Measurements from ENCODE around the gene ANKRD34A. TPM values are rescaled to one million over a fixed set of nuclear protein-coding genes. Genes with fewer than 3 reads are reported as not detected.

Gene ANKRD34A
- total RNA-seq, 1 donor from 2014 or later = 0.56 TPM

DNA sequence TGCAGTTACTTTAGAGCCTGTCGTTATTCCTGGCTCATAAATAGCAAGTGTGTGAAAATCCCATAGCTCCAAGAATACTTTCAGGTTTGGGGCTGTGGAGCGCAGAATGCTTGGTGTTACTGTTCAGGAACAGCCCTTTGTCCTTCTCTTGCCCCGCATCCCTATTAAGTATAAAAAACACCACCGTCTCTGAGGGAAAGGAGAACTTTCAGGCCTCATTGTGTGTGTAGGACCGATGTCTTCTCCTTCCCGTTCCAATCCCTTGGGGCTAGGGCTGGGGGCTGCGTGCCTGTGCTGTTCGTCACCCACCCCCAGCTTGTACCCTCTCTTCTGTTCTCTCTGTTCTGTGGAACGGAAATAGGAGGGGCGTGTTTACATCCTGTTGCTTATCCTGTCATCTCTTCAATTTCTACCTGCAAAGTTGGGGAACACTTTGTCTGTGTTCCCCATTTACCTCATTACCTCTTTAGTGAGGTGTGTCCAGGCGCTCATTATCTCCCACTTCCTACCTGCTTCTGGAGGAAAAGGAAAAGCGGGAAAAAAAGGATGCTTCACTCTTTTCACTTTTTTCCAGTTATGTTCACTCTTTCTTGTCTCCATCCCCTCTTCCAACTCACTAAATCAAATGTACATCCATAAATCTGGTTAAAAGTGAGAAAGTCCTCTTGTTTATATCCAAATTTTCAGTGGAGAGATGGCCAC is 32.8 kb upstream of the ANKRD34A start:
- Mint-ChIP-seq H3K36me3 (ENCODE audit: low read depth, unreplicated experiment) (peaks cover 39% of the 10 kb centered on the region), H3K9me3 (ENCODE audit: unreplicated experiment) (no peaks in the 10 kb centered on the region), H3K27me3 (ENCODE audit: unreplicated experiment) (peaks cover 5% of the 10 kb centered on the region), H3K27ac (ENCODE audit: unreplicated experiment) (peak overlapping the region; percentile 98), H3K4me1 (ENCODE audit: unreplicated experiment) (peaks cover 50% of the 10 kb centered on the region), H3K4me3 (ENCODE audit: unreplicated experiment) (peak overlapping the region; percentile 100)
- TF ChIP-seq, protein P1, sequence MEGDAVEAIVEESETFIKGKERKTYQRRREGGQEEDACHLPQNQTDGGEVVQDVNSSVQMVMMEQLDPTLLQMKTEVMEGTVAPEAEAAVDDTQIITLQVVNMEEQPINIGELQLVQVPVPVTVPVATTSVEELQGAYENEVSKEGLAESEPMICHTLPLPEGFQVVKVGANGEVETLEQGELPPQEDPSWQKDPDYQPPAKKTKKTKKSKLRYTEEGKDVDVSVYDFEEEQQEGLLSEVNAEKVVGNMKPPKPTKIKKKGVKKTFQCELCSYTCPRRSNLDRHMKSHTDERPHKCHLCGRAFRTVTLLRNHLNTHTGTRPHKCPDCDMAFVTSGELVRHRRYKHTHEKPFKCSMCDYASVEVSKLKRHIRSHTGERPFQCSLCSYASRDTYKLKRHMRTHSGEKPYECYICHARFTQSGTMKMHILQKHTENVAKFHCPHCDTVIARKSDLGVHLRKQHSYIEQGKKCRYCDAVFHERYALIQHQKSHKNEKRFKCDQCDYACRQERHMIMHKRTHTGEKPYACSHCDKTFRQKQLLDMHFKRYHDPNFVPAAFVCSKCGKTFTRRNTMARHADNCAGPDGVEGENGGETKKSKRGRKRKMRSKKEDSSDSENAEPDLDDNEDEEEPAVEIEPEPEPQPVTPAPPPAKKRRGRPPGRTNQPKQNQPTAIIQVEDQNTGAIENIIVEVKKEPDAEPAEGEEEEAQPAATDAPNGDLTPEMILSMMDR (IDR thresholded peaks at IDR 0.05; ENCODE audit: unreplicated experiment) = no peak
- no peak for DNase-seq (ENCODE audit: low spot score)

DNA sequence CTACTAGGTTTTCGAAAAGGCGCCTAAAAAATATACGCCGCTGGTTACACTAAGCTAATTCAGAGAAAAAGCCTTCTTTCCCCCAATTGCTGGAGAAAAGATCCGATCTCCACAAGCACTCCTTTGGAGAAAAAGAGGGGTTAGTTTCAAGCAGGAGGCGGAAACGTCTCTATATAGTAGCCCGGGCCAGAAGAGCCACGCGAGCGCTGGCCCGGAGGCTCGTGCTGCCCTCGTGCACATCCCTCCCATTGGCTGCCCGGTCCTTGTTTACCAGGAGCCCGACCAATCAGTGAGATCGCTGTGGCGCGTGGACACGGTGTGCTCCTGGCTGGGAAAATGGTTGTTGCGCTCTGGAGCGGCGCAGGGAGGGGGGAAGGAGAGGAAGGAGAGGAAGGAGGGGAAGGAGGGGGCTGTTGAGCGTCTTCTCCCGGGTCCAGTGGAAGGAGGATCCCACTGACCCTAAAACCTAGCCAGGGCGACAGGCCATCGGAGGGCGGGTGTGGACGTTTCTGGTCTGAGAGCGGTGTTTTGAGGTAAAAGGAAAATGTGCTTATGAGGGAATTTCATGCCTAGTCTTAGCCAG is 32.1 kb upstream of the ANKRD34A start, which contains the start of gene TXNIP:
TXNIP (minus strand) TSS at position 147 of the 583 bp plus-strand sequence. CDS start 313 bp downstream, outside the sequence.
- peak; percentile 93 for DNase-seq (ENCODE audit: low spot score)
- Mint-ChIP-seq H3K4me3 (ENCODE audit: unreplicated experiment) (peak within 1 kb of the TSS; percentile 100), H3K9me3 (ENCODE audit: unreplicated experiment) (no peaks in the 10 kb centered on the region), H3K27ac (ENCODE audit: unreplicated experiment) (peak within 1 kb of the TSS; percentile 98), H3K4me1 (ENCODE audit: unreplicated experiment) (peaks cover 55% of the 10 kb centered on the region), H3K36me3 (ENCODE audit: low read depth, unreplicated experiment) (peaks cover 42% of the 10 kb centered on the region), H3K27me3 (ENCODE audit: unreplicated experiment) (peaks cover 5% of the 10 kb centered on the region)
- TF ChIP-seq, protein P1 (IDR thresholded peaks at IDR 0.05; ENCODE audit: unreplicated experiment) = no peak

DNA sequence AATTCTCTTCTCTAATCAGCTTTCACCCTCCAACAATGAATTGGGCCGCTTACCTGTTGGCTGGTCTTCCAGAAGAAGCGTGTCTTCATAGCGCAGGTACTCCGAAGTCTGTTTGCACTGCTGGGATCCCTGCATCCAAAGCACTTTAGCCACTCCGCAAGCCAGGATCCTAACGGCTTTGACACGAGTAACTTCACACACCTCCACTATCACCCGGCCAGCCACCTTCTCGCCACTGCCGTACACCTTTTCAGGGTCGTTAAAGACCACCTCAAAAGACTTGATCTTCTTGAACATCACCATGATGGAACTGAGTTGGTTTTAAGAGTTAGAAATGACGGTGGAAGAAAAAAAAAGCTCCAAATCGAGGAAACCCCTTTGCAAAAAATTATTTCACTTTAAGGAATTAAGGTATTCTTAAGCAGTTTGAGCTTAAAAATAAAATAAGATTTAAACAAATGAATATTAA is 31.6 kb upstream of the ANKRD34A start:
- H3K4me1 Mint-ChIP-seq (ENCODE audit: unreplicated experiment) = peaks cover 55% of the 10 kb centered on the region
- H3K4me3 Mint-ChIP-seq (ENCODE audit: unreplicated experiment) = peak overlapping the region; percentile 100
- TF ChIP-seq, protein P1 (IDR thresholded peaks at IDR 0.05; ENCODE audit: unreplicated experiment) = no peak
- no peak for DNase-seq (ENCODE audit: low spot score)
- peaks cover 42% of the 10 kb centered on the region for H3K36me3 Mint-ChIP-seq (ENCODE audit: low read depth, unreplicated experiment)
- peaks cover 5% of the 10 kb centered on the region for H3K27me3 Mint-ChIP-seq (ENCODE audit: unreplicated experiment)
- H3K27ac Mint-ChIP-seq (ENCODE audit: unreplicated experiment) = peak overlapping the region; percentile 98
- no peaks in the 10 kb centered on the region for H3K9me3 Mint-ChIP-seq (ENCODE audit: unreplicated experiment)

DNA sequence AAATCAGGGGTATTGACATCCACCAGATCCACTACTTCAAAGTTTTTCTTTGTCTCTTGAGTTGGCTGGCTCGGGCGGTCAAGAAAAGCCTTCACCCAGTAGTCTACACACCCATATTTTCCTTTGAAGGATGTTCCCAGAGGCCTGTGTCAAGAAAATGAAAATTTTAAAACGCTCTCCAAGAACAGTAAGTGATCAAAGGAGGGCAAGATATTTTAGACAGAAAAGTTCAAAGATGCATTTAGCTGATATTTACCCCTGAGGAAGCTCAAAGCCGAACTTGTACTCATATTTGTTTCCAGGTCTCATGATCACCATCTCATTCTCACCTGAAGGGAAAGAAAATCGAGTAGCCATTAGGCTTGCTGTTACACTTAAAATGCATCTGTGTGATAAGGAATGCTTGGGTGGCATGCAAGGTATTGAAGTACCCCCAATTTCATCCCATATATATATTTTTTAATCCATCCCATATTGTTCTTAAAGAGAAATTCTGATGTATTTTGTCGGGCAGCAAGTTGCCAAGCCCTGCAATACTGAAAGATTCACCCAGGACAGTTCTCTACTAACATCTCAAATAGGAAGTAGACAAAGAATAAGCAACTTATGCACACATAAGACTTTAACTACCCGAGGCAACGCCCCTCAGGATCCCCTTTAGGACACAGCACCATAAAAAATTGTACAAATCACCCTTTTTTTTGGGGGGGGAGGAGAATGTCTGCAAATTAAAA is 30.9 kb upstream of the ANKRD34A start:
- H3K4me1 Mint-ChIP-seq (ENCODE audit: unreplicated experiment) = peaks cover 57% of the 10 kb centered on the region

More for the DNA sequence above, 30.9 kb upstream of the ANKRD34A start:
- TF ChIP-seq, protein P1 (IDR thresholded peaks at IDR 0.05; ENCODE audit: unreplicated experiment) = no peak
- peak overlapping the region; percentile 100 for H3K4me3 Mint-ChIP-seq (ENCODE audit: unreplicated experiment)
- peak overlapping the region; percentile 98 for H3K27ac Mint-ChIP-seq (ENCODE audit: unreplicated experiment)
- H3K36me3 Mint-ChIP-seq (ENCODE audit: low read depth, unreplicated experiment) = peaks cover 42% of the 10 kb centered on the region
- H3K9me3 Mint-ChIP-seq (ENCODE audit: unreplicated experiment) = no peaks in the 10 kb centered on the region
- no peak for DNase-seq (ENCODE audit: low spot score)
- H3K27me3 Mint-ChIP-seq (ENCODE audit: unreplicated experiment) = peaks cover 5% of the 10 kb centered on the region
